EH (cell line): ENCODE measurements around the gene AUTS2.
A peak's percentile ranks its signal among the peaks of the same experiment; 100 is the strongest.

Source experiments
- DNase-seq: peaks from one replicate; pipeline ENCODE4 v3.0.0-alpha.2; 2015; ENCODE audit warnings: low read depth

Gene AUTS2

DNA sequence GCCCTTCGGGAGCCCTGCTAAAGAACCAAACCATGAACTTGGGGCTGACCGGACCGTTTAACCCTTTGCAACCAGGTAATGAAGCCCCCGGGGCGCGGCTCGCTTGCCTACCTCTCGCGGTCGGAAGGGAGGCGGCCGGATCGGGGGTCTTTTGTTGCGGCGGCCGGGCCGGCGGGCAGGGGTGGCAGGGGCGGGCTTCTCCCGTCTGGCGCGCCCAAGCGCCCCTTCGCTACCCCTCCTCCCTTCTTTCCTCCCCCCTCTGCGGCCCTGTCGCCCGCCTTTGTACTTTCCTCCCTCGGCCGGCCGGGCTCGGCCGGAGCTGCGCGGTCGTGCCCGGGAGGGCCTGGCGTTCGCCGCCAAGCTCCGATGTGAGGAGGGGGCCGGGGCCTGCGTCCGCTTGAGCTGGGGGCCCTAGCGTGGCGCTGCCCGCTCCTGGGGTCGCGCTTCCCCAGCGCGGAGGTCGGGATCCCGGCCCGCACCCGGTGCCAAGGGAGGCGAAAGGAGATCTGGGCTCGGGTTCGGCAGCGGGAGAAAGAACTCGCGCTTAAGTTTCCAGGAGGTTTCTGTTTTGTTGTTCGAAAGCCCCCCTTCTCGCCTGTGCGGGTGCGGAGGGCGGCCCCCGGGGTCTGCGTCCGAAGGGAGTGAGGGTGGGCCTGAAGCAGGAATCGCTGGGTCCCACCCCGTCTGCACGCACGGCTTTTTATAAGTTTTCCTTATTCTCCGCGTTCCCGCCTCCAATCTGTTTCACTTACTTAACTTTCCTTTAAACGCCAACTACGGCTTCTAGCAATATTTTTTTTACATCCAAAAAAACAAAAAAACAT lies 1096.9 kb downstream of the AUTS2 start:
- DNase-seq = peak; percentile 30

- DNase-seq = peak; percentile 23
These were observed 1097.5 kb downstream of the AUTS2 start for GRCh38 chr7:70695795-70696083.

GRCh38 chr7:70696201-70696754 lies 1098.0 kb downstream of the AUTS2 start:
- peak; percentile 43 for DNase-seq

DNA sequence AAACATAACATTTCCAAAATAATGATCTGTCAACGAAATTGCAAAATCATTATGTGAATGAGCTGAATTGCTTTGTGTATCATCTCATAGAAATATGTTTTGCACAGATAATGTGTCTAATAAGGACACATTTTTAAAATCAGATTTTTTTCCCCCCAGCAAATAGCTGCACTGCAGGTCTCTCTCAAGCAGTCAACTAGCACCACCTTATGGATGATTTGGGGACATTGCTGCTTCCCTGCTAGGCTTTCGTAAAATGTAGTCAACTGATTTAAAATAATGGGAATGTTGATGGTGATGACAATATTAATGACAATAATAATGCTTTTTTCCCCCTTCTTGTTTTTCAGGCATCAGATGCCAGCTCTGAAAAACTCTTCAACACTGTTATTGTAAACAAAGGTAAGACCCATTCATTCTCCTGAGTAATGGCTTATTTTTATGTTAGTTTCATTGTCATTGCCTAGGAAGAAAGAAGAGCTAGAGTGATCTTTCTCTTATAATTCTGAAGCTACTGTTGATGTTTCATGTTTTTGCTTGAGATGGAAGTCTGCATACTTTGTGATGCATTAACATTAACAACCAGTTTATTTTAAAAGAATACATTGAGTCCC lies 1100.1 kb downstream of the AUTS2 start:
- peak; percentile 72 for DNase-seq

GRCh38 chr7:70699271-70699670 lies 1101.0 kb downstream of the AUTS2 start:
- DNase-seq = no peak

GRCh38 chr7:70700055-70700940 lies 1102.0 kb downstream of the AUTS2 start:
- no peak for DNase-seq

DNA sequence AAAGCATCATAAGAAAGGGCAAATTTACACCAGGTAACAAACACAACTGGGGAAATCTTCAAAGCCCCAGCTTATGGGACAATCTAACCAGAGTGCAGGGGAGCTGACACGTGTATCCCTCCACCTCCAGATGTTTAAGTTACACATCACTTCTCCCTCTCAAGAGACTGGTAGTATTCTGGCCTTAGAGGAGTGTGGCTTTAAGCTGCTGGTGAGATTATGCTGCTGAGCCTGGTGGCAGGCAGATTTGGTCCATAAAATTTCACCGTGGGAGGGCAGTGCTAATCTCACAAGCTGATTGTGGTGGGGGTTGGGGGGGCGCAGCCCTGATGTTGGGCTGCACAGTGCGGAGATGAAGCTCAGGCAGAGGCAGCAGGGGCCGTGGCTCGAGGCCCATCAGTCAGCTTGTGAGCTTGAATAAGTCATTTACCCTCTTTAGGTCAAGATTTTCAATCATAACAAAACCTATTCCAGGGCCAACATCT lies 1102.7 kb downstream of the AUTS2 start:
- DNase-seq = no peak

- DNase-seq = no peak
These were observed 1103.2 kb downstream of the AUTS2 start for GRCh38 chr7:70701477-70701876.

GRCh38 chr7:70701991-70702390 lies 1103.7 kb downstream of the AUTS2 start:
- no peak for DNase-seq

- DNase-seq = no peak
These were observed 1105.5 kb downstream of the AUTS2 start for GRCh38 chr7:70703785-70704184.

GRCh38 chr7:70704831-70705346 lies 1106.6 kb downstream of the AUTS2 start:
- no peak for DNase-seq

DNA sequence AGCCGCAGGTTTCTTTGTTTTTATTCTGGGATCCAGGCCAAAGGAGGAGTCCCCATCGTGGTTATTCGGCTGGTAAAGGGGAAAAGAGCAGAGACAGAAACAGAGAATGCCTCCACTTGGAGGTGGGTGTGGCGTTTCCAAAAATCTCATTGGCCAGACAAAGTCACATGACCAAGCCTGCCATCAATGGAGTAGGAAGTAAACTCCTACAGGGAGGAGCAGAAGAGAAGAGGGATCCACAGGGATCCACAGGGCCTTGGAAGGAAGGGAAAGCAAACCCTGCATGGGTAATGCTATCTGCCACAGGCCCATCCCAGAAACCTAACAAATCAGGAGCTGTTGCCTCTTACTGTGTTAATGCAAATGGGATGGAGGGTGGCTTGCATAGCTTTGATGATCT lies 1107.9 kb downstream of the AUTS2 start:
- peak; percentile 6 for DNase-seq

DNA sequence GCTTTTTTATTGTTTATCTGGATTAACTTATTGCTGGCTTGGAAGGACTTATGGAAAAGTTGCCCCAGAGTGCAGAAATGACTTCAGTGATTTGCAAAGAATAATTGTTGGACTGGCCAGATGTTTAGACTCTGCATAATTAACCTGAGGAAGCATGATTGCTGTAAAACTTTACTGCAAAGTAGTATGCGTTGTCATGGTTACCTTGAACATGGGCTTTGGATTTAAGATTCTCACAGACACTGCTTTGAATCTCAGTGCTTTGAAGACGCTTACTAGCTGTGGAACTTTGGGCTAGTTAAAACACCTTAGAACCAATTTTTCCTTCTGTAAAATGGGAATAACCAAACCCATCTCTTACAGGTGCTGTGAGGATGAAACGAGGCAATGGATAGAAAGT lies 1108.4 kb downstream of the AUTS2 start:
- no peak for DNase-seq

GRCh38 chr7:70707823-70708243 lies 1109.6 kb downstream of the AUTS2 start:
- no peak for DNase-seq

DNA sequence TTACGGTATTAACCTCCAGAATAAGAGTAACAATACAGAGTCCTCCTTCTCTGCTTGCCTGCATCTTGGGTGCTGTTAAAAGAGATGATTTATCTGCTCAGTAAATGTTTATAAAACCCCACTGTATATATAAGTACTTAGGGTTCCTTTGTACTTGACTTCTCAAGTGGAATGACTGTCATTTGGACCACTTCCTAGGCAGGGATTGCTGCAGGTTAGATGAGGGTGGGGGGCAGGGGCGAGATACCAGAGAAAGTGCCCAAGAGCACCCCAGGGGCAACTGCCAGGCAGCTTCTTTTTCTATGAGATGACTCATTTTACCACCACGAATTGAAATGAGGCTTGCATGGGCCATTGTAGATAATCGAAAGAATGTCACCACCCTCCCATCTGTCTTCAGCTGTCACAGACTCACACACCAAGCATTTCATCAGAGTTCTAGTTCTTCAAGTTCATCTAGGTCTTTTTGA lies 1111.8 kb downstream of the AUTS2 start:
- DNase-seq = peak; percentile 80

DNA sequence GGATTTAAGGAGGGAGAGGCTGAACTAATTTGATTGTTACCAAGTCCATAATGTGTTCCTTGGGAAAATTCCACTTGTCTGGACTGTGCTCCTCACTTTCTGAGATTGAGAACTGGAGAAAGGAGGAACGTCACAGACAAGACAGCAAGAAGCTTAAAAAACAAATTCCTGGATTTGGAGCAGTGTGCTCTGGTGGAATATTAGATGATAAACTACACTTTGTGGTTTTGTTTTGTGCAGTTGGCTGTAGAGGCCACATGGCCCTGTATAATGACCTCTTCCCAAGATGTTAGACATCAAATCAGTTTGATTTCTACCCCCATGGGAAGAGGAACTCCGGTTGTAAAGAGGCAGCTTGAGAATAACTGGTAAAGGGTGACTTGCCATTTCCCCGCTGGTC lies 1112.4 kb downstream of the AUTS2 start:
- no peak for DNase-seq

GRCh38 chr7:70711452-70711851 lies 1113.2 kb downstream of the AUTS2 start:
- no peak for DNase-seq

GRCh38 chr7:70712942-70713341 lies 1114.7 kb downstream of the AUTS2 start:
- no peak for DNase-seq

GRCh38 chr7:70714506-70715038 lies 1116.3 kb downstream of the AUTS2 start:
- no peak for DNase-seq

DNA sequence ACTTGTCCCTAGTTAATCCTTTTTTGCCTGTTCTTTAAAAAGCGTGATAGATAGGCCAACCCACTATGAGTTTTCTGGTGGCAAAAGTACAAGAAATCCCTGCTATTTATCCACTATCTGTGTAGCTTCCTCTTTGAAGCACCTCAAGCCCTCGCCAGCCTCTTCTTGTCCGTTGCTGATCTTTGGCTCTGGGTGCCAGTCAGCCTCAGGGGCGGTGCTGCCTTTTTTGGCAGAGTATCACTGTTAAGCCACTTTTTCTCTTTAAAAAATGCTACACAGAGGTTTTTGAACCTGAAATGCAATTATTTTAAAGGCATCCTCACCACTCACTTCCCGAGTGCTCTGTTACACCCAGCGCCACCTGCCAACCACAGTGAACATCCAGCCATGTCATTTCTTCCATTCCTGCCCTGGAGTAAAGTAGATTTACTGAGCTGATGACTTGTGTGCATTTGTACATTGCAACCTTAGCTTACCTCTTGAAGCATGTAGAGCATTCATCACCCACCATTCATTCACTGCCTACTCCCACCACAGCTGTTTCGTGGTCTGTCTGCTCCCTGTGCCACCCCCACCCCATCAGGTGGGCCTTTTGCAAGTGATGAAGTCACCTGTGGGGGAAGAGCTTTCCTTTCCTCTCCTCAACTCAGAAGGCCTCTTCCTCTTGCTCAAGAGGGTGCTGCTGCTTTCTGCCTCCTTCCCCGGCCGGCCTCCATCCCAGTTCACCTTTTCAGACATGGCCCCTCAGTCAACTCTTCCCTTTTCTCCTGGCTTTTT lies 1119.5 kb downstream of the AUTS2 start:
- DNase-seq = no peak

- no peak for DNase-seq
These were observed 1120.8 kb downstream of the AUTS2 start for GRCh38 chr7:70719125-70719524.
